Tibial artery (tissue), 4 donors: ENCODE results near the gene TNNC2.
"Not testable (repeated sequence)": the region's sequence is repeated elsewhere in the genome, so short reads cannot be mapped to it uniquely, and the experiment has no call there.

ENCODE experiments used
- DNase-seq, 2 donors: peaks; one replicate each; pipeline ENCODE4 v3.0.0-alpha.2; 2019
- H3K27ac ChIP-seq, 2 donors: fragments of 200-600 bp; sonication (generic) in 1 of 2; 1 replicate in 1 of 2; 2 replicates in 1 of 2; pipeline ENCODE4 v1.5.1; 2018 to 2019; ENCODE audit warnings: mild to moderate bottlenecking in 1 of 2
- H3K27me3 ChIP-seq, 2 donors: fragments of 200-600 bp; sonication (generic) in 1 of 2; one replicate each; pipeline versions ENCODE4 v1.5.1 to v1.6.0; 2016 to 2019
- H3K36me3 ChIP-seq, 3 donors: fragments of 200-600 bp; sonication (generic) in 2 of 3; one replicate each; pipeline ENCODE4 v1.5.1; 2016 to 2019; ENCODE audit warnings: mild to moderate bottlenecking in 2 of 3
- H3K4me1 ChIP-seq, 4 donors: fragments of 200-600 bp; sonication (generic) in 2 of 4; 1 replicate in 3 of 4; 2 replicates in 1 of 4; pipeline ENCODE4 v1.5.1; 2016 to 2019
- H3K4me3 ChIP-seq, 2 donors: fragments of 200-600 bp; sonication (generic) in 1 of 2; 1 replicate in 1 of 2; 2 replicates in 1 of 2; pipeline ENCODE4 v1.5.1; 2018 to 2019; ENCODE audit warnings: mild to moderate bottlenecking in 2 of 2
- H3K9me3 ChIP-seq, 3 donors: fragments of 200-600 bp; sonication (generic) in 1 of 3; one replicate each; pipeline ENCODE4 v1.5.1; 2016 to 2019
- CTCF ChIP-seq, 2 experiments: fragments of 200-600 bp in 1 of 2; fragments of 450-650 bp in 1 of 2; IDR thresholded peaks; one replicate each; pipeline ENCODE4 v1.5.1; 2017 to 2019; ENCODE audit warnings: antibody characterized with exemption in 2 of 2, mild to moderate bottlenecking in 1 of 2, moderate library complexity in 1 of 2
- intact Hi-C: fragments of 100-400 bp; cut with DNase I; formaldehyde crosslinking; loops from one replicate; pipeline ENCODE4 v1.15.0; 2023; ENCODE audit warnings: low total_unique reads

Gene TNNC2

DNA sequence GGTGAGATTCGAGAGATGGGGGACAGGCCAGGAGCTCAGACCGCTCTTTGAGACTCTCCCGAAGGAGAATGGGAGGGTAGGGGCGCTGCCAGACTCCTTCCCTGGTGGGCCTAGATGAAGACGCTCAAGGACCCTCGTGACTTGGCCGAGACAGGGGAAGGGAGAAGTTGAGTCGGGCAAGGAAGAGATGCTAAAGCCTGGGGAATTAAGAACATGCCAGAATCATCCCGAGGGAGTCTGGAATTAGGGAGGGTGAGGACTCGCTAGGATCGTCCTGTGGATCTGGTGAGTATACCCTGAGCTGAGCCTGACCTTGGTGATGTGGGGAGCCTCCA is 14.1 kb downstream of the TNNC2 start:
- no peak for DNase-seq
- intact Hi-C loops: no loop called here
- Histone ChIP-seq H3K27me3 (no peaks in the 10 kb centered on the region), H3K27ac (no peak overlapping the region), H3K36me3 (peaks cover 18 to 33% (median 33%) of the 10 kb centered on the region in 3 donors), H3K4me1 (peaks cover 0 to 28% (median 16%) of the 10 kb centered on the region in 4 donors), H3K9me3 (no peaks in the 10 kb centered on the region), H3K4me3 (peak overlapping the region; percentile 45 to 59)
- TF ChIP-seq CTCF (IDR thresholded peaks at IDR 0.05): no peak

DNA sequence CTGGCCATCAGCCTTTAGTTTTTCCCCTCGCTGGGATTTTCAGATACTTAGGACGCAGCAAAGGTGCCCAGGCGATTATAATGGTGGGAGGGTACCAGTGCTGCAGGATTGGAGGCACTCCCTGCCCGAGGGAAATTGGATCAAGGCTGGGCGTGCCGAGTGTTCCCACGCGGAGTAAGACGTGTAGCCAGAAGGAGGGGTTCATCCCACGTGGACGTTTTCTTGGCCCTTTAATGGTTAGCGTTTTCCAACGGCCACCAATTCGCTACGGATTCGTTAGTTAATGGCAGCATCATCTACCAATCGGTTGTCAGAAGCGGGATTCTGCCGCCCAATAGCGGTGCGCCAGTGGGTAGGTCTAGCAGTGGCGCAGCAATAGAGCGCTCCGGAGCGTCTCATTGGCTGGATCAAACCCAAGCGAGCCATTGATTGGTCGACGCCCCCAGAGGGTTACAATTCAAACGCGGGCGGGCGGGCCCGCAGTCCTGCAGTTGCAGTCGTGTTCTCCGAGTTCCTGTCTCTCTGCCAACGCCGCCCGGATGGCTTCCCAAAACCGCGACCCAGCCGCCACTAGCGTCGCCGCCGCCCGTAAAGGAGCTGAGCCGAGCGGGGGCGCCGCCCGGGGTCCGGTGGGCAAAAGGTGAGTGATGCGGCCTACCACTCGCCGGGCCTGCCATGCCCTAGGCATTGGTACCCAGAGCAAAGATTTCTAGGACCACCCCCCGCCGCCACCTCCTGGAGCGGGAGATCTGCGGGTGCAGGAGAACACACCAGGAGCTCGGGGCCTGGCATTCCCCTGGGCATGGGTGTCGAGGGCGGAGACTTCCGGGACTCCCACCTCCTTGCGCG is 14.7 kb downstream of the TNNC2 start, which contains the start of gene UBE2C:
UBE2C (plus strand) TSS at position 488 of the 849 bp plus-strand sequence; CDS start at position 540, 52 bp downstream.
- H3K27me3 ChIP-seq: no peaks in the 10 kb centered on the region
- no peaks in the 10 kb centered on the region for H3K9me3 ChIP-seq
- peak within 1 kb of the TSS; percentile 32 to 59 for H3K27ac ChIP-seq
- intact Hi-C loops: no loop called here
- peak within 1 kb of the TSS; percentile 45 to 59 for H3K4me3 ChIP-seq
- TF ChIP-seq CTCF (IDR thresholded peaks at IDR 0.05): peak in 1 of 2 experiments; percentile 24
- peaks cover 0 to 22% (median 11%) of the 10 kb centered on the region in 4 donors for H3K4me1 ChIP-seq
- H3K36me3 ChIP-seq: peaks cover 24 to 39% (median 39%) of the 10 kb centered on the region in 3 donors
- DNase-seq: peak; percentile 98 to 99

DNA sequence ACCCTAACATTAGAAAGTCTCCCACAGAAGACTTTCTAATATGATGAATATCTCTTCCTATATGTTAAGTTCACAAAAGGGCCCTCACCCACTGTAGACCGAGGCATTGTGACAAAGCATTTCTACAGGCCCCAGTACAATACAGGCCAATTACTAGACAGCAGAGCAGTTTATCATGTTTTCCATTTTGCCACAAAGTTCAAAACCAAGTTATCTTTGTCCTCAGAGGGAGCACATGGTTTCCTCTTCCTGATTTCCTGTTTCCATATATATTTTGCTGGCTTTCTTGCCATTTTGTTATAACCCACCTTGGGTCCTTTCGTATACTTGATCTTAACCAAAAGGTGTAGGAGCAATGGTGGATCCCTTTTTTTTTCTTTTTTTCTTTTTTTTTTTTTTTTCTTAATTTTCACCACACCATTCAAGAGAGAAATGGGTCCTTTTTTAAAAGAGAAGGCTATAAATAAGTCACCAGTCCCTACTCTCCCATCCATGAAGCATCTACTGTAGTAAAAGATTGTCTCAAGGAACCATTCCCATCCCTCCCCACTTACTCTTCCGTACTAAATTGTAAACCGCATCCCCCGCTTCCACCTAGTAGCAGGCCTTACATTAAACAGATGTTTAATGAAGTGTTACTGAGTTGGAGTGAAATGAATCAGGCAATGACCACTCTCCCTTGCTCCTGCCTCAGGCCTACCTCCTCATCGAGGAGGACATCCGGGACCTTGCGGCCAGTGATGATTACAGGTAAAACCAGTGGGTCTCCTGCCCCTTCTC is 16.7 kb downstream of the TNNC2 start:
- H3K27me3 ChIP-seq: no peaks in the 10 kb centered on the region
- intact Hi-C loops: no loop called here
- H3K4me1 ChIP-seq: peaks cover 0 to 13% (median 7%) of the 10 kb centered on the region in 4 donors
- no peak overlapping the region for H3K4me3 ChIP-seq
- no peak for DNase-seq
- H3K9me3 ChIP-seq: no peaks in the 10 kb centered on the region
- no peak for TF ChIP-seq CTCF (IDR thresholded peaks at IDR 0.05)
- H3K36me3 ChIP-seq: peaks cover 40 to 59% (median 59%) of the 10 kb centered on the region in 3 donors
- H3K27ac ChIP-seq: no peak overlapping the region

DNA sequence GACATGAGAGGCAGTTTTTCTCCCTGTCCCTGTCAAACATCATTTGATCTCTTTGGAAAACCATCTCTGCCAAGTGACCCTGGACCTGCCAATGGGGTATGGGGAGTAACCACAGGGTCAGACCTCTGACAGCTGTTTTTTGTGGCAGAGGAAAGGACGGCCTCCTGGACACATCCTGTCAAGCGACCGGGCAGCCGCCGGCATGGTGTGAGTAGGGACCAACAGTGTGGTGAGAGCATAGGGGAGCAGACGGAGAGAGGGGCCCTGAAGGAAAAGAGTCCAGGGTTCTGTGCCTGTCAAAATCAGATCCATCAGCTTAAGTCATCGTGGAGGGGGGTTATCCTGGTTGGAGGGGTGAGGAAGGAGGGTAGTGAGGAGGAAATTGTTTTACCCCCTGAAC is 25.3 kb downstream of the TNNC2 start:
- no peaks in the 10 kb centered on the region for H3K4me1 ChIP-seq
- TF ChIP-seq CTCF (IDR thresholded peaks at IDR 0.05): no peak
- no peak overlapping the region for H3K27ac ChIP-seq
- no peak for DNase-seq
- no peaks in the 10 kb centered on the region for H3K27me3 ChIP-seq
- intact Hi-C loops: no loop called here
- H3K36me3 ChIP-seq: peaks cover 57 to 64% (median 61%) of the 10 kb centered on the region in 3 donors
- H3K4me3 ChIP-seq: no peak overlapping the region
- H3K9me3 ChIP-seq: no peaks in the 10 kb centered on the region

DNA sequence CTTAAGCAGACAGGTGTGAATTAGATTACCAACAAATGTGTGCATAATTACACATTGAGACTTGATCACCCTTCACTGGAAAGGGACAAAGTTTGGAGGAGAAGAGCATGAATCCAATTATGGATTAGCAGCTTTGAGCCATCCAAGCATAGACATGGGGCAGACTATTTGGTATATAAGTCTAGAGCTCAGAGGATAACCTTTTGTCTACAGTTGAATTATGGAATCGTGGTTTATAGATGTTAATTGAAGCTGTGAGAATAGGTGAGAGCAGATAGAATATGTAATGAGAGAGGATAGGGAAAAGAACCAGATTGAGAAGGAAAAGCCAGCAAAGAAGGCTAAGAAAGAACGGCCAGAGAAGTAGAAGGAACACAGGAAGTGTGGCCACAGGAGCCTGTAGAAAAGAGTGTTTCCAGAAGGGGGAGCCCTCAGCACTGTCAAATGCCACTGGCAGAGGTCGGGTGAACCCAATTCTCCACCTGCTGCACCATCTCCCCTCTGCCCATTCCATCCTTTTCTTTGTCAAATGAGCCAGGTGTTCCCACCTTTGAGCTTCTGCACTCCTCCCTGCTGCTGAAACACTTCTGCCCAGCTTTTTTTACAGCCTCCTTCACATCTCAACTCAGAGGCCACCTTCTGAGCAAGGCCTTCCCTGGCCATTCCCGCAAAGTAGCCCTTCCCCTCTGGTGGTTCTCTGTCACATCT is 28.0 kb downstream of the TNNC2 start:
- Histone ChIP-seq H3K9me3 (no peaks in the 10 kb centered on the region), H3K36me3 (peaks cover 54 to 64% (median 61%) of the 10 kb centered on the region in 3 donors), H3K27ac (peak overlapping the region; percentile 23 to 40), H3K27me3 (no peaks in the 10 kb centered on the region), H3K4me1 (no peaks in the 10 kb centered on the region), H3K4me3 (no peak overlapping the region)
- TF ChIP-seq CTCF (IDR thresholded peaks at IDR 0.05): peak; percentile 69 to 75
- DNase-seq: peak; percentile 54 to 73
- intact Hi-C loops: loop anchor here (10.0 kb wide), 1 partner anchor 86 kb away; the partner anchor contains the start of genes SPATA25 and ZSWIM1

DNA sequence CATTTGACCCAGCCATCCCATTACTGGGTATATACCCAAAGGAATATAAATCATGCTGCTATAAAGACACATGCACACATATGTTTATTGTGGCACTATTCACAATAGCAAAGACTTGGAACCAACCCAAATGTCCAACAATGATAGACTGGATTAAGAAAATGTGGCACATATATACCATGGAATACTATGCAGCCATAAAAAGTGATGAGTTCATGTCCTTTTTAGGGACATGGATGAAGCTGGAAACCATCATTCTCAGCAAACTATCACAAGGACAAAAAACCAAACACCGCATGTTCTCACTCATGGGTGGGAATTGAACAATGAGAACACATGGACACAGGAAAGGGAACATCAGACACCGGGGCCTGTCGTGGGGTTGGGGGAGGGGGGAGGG is 29.2 kb downstream of the TNNC2 start:
- intact Hi-C loops: loop anchor here (10.0 kb wide), 1 partner anchor 87 kb away; the partner anchor contains the start of genes SPATA25 and ZSWIM1
- peaks cover 49 to 58% (median 54%) of the 10 kb centered on the region in 3 donors for H3K36me3 ChIP-seq

GRCh38 chr20:45797510-45797909 is 29.6 kb downstream of the TNNC2 start:
- Histone ChIP-seq H3K36me3 (peaks cover 45 to 53% (median 50%) of the 10 kb centered on the region in 3 donors), H3K4me1 (peaks cover 0 to 12% (median 8%) of the 10 kb centered on the region in 4 donors)
- H3K27me3 ChIP-seq, H3K27ac ChIP-seq, H3K4me3 ChIP-seq, H3K9me3 ChIP-seq, DNase-seq: not testable (repeated sequence)
- intact Hi-C loops: loop anchor here (10.0 kb wide), 1 partner anchor 87 kb away; the partner anchor contains the start of genes SPATA25 and ZSWIM1

More for the DNA sequence above, 29.2 kb downstream of the TNNC2 start:
- not testable (repeated sequence) for H3K9me3 ChIP-seq, H3K4me3 ChIP-seq, H3K27ac ChIP-seq, H3K27me3 ChIP-seq, DNase-seq, H3K4me1 ChIP-seq
